Panc1 (cell line): ENCODE data around the gene DLX3. TPM values are rescaled to one million over a fixed set of nuclear protein-coding genes. Genes with fewer than 3 reads are reported as not detected.

Experiments
- ATAC-seq: fragments of 200-7000 bp; cut with Tn5 transposase; 2 replicates; pipeline ENCODE4 v1.9.1; 2020; ENCODE audit warnings: mild to moderate bottlenecking, moderate library complexity
- BruUV-seq: library from RNA; stranded (reverse); fragments of 400-500 nt; replicated peaks from 2 replicates; lab custom pipeline; 2021; lab: Mats Ljungman, UMichigan
- CTCF ChIA-PET: fragments of 300-600 bp; sonication (Branson Sonifier 250); formaldehyde crosslinking; loops from one replicate; lab custom pipeline; 2022; ENCODE audit warnings: antibody characterized with exemption; lab: Charles Lee
- POLR2A ChIA-PET: fragments of 300-600 bp; sonication (Branson Sonifier 250); formaldehyde crosslinking; loops from one replicate; lab custom pipeline; 2022; ENCODE audit warnings: antibody characterized with exemption; lab: Charles Lee
- DNase-seq: peaks from one replicate; pipeline ENCODE4 v3.0.0-alpha.2; 2010; ENCODE audit warnings: low read depth, low spot score
- H3K27ac ChIP-seq: 2 replicates; pipeline ENCODE4 v1.5.1; 2011; ENCODE audit warnings: mild to moderate bottlenecking, low read length, inconsistent platforms
- H3K27me3 ChIP-seq: fragments of 200-500 bp; sonication (Bioruptor generic); 2 replicates; pipeline ENCODE4 v1.6.0; 2014; ENCODE audit warnings: low read length, inconsistent platforms; ENCODE audit not compliant: control insufficient read depth, insufficient read depth
- H3K36me3 ChIP-seq: fragments of 200-500 bp; sonication (Bioruptor generic); 2 replicates; pipeline ENCODE4 v1.5.1; 2014; ENCODE audit warnings: inconsistent platforms, mild to moderate bottlenecking, low read length, moderate library complexity; ENCODE audit not compliant: control insufficient read depth, insufficient read depth
- H3K4me1 ChIP-seq: 2 replicates; pipeline ENCODE4 v1.5.1; 2011; ENCODE audit warnings: inconsistent platforms, mild to moderate bottlenecking, low read length, moderate library complexity; ENCODE audit not compliant: control insufficient read depth, insufficient read depth
- H3K4me3 ChIP-seq, 2 experiments: 2 replicates each; pipeline ENCODE4 v1.5.1; 2011 to 2012; ENCODE audit warnings: low read depth in 2 of 2, low read length in 2 of 2, mild to moderate bottlenecking in 2 of 2, inconsistent platforms in 1 of 2, moderate library complexity in 1 of 2
- H3K9me3 ChIP-seq: fragments of 200-500 bp; sonication (Bioruptor generic); 2 replicates; pipeline ENCODE4 v1.5.1; 2014; ENCODE audit warnings: low read depth, mild to moderate bottlenecking, inconsistent platforms, low read length, moderate library complexity; ENCODE audit not compliant: control insufficient read depth, insufficient read depth
- CTCF ChIP-seq: fragments of 450-650 bp; IDR thresholded peaks from 2 replicates; pipeline ENCODE4 v1.5.1; 2017; ENCODE audit warnings: mild to moderate bottlenecking
- POLR2AphosphoS5 ChIP-seq: IDR thresholded peaks from 2 replicates; pipeline ENCODE4 v1.6.1; 2012; ENCODE audit warnings: mild to moderate bottlenecking, low read depth, low read length, moderate library complexity
- SIN3A ChIP-seq: IDR thresholded peaks from 2 replicates; pipeline ENCODE4 v1.6.1; 2012; ENCODE audit warnings: low read depth, mild to moderate bottlenecking, low read length, moderate library complexity, borderline replicate concordance; ENCODE audit not compliant: insufficient read depth
- TCF7L2 ChIP-seq: IDR thresholded peaks from 2 replicates; pipeline ENCODE4 v1.6.1; 2011; ENCODE audit warnings: mild to moderate bottlenecking, low read depth, low read length, inconsistent platforms
- in situ Hi-C: cut with HindIII; loops from 2 replicates; pipeline ENCODE4 v1.10.0; 2016; ENCODE audit warnings: low sequenced_read_pairs, low pct_unique_long_range_greater_than_20kb
- intact Hi-C: fragments of 100-400 bp; cut with micrococcal nuclease; formaldehyde crosslinking; loops from one replicate; pipeline ENCODE4 v1.10.0; 2022; ENCODE audit not compliant: unreplicated experiment
- total RNA-seq: library from RNA; stranded (reverse); gene quantifications from one replicate; pipeline ENCODE4 v1.2.1, GENCODE V29; 2021; ENCODE audit not compliant: unreplicated experiment
- TF ChIP-seq, protein P1 (sequence below), 2 experiments: IDR thresholded peaks; 2 replicates each; pipeline ENCODE4 v1.6.1; 2011 to 2012; ENCODE audit warnings: low read depth in 2 of 2, control low read depth in 1 of 2, low read length in 1 of 2, mild to moderate bottlenecking in 1 of 2, moderate library complexity in 1 of 2; ENCODE audit not compliant: insufficient read depth in 1 of 2

The DLX3 gene
- total RNA-seq, 1 experiment from 2014 or later = 2.9 TPM

GRCh38 chr17:50027881-50028735 is 33.1 kb upstream of the DLX3 start:
- peak overlapping the region; percentile 91 for H3K27ac ChIP-seq
- H3K9me3 ChIP-seq = peaks cover 3% of the 10 kb centered on the region; the same call in 1 of the 2 replicates
- 0 out of 2 replicates have a peak, but pooled peaks have one; percentile 29 for TF ChIP-seq SIN3A
- no peak for TF ChIP-seq TCF7L2
- H3K4me1 ChIP-seq = peaks cover 34% of the 10 kb centered on the region
- DNase-seq = no peak
- POLR2A ChIA-PET = interaction anchor here (0.6 to 1.3 kb wide), 2 partner anchors 28 to 32 kb away, joined by 3 to 4 read pairs; partner anchors contain the start of gene ITGA3
- no peaks in the 10 kb centered on the region for H3K27me3 ChIP-seq
- peak overlapping the region; percentile 33 to 56; a peak in 3 of 4 replicates for H3K4me3 ChIP-seq
- ATAC-seq = peak; percentile 81
- CTCF ChIA-PET = interaction anchor here (0.7 to 3.6 kb wide), 3 partner anchors 10 to 1862 kb away, joined by 5 to 15 read pairs (median 7); partner anchors contain the start of gene ITGA3
- in situ Hi-C loops = no loop called here
- intact Hi-C loops = loop anchor here (1.0 kb wide), 2 partner anchors 27 to 59 kb away; no protein-coding TSS in a partner anchor
- H3K36me3 ChIP-seq = no peaks in the 10 kb centered on the region
- BruUV-seq = no TSS peak

DNA sequence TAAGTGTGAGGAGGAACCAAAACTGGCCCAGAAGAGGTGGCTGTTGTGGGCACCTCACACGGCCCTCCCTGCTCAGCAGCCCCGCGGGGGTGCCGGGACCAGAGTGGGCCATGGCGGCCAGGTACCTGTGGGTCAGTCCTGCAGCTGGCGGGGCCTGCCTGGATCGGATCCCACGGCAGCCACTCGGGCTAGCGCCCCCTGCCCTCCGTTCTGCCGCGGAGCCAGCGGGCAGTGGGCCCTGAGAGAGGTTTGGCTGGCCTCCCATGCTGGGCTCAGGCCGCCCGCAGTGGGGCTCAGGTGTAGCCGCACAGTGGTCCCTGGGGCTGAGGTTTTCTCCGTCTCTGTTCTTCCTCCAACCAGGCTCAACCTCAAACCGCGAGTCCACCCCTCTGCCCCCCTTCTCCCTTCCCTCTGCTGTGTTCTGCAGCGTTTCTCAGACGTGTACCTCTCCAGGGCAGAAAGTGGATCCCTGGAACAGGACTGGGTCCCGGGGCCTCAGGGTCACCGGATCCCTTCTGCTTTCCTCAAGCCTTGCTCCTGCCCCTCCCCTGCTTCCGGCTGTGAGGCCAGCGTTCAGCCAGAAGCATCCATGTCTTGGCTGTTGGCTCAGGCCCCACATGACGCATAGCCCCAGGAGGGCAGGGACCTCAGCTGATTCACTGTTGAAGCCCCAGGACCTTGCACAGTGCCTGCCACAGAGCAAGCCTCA is 32.3 kb upstream of the DLX3 start:
- H3K36me3 ChIP-seq = no peaks in the 10 kb centered on the region
- peak overlapping the region; percentile 33 to 56 for H3K4me3 ChIP-seq
- intact Hi-C loops = loop anchor here (1.0 kb wide), 1 partner anchor 60 kb away; no protein-coding TSS in a partner anchor
- DNase-seq = no peak
- no peaks in the 10 kb centered on the region for H3K27me3 ChIP-seq
- H3K27ac ChIP-seq = peak overlapping the region; percentile 91
- POLR2A ChIA-PET = interaction anchor here (1.3 kb wide), 1 partner anchor 29 kb away, joined by 4 read pairs; the partner anchor contains the start of gene ITGA3
- in situ Hi-C loops = no loop called here
- H3K4me1 ChIP-seq = peaks cover 34% of the 10 kb centered on the region
- CTCF ChIA-PET = interaction anchor here (0.9 to 3.6 kb wide), 2 partner anchors 26 to 29 kb away, joined by 3 to 15 read pairs; partner anchors contain the start of gene ITGA3
- TSS peak; percentile 99 for BruUV-seq
- peaks cover 3% of the 10 kb centered on the region; the same call in 1 of the 2 replicates for H3K9me3 ChIP-seq
- peak; percentile 87 for ATAC-seq
- TF ChIP-seq POLR2AphosphoS5 = no peak; the same call in 1 of the 2 replicates
- 0 out of 2 replicates have a peak, but pooled peaks have one; percentile 25 for TF ChIP-seq SIN3A
- peak; percentile 83 for TF ChIP-seq CTCF
- TF ChIP-seq TCF7L2 = no peak
- TF ChIP-seq, protein P1, sequence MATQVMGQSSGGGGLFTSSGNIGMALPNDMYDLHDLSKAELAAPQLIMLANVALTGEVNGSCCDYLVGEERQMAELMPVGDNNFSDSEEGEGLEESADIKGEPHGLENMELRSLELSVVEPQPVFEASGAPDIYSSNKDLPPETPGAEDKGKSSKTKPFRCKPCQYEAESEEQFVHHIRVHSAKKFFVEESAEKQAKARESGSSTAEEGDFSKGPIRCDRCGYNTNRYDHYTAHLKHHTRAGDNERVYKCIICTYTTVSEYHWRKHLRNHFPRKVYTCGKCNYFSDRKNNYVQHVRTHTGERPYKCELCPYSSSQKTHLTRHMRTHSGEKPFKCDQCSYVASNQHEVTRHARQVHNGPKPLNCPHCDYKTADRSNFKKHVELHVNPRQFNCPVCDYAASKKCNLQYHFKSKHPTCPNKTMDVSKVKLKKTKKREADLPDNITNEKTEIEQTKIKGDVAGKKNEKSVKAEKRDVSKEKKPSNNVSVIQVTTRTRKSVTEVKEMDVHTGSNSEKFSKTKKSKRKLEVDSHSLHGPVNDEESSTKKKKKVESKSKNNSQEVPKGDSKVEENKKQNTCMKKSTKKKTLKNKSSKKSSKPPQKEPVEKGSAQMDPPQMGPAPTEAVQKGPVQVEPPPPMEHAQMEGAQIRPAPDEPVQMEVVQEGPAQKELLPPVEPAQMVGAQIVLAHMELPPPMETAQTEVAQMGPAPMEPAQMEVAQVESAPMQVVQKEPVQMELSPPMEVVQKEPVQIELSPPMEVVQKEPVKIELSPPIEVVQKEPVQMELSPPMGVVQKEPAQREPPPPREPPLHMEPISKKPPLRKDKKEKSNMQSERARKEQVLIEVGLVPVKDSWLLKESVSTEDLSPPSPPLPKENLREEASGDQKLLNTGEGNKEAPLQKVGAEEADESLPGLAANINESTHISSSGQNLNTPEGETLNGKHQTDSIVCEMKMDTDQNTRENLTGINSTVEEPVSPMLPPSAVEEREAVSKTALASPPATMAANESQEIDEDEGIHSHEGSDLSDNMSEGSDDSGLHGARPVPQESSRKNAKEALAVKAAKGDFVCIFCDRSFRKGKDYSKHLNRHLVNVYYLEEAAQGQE (IDR thresholded peaks at IDR 0.05; ENCODE audit: insufficient read depth in 1 of 2, low read depth in 2 of 2, low read length in 1 of 2) = no peak
